T follicular helper cell (primary cell): ENCODE measurements around the gene DNLZ.
"Not testable (repeated sequence)": the region's sequence is repeated elsewhere in the genome, so short reads cannot be mapped to it uniquely, and the experiment has no call there.

Experiments used
- DNase-seq: peaks from one replicate; pipeline ENCODE4 v3.0.0-alpha.2; 2020; ENCODE audit warnings: low read depth

DNLZ gene

GRCh38 chr9:136331556-136332481 is 31.7 kb downstream of the DNLZ start:
- DNase-seq: no peak

DNA sequence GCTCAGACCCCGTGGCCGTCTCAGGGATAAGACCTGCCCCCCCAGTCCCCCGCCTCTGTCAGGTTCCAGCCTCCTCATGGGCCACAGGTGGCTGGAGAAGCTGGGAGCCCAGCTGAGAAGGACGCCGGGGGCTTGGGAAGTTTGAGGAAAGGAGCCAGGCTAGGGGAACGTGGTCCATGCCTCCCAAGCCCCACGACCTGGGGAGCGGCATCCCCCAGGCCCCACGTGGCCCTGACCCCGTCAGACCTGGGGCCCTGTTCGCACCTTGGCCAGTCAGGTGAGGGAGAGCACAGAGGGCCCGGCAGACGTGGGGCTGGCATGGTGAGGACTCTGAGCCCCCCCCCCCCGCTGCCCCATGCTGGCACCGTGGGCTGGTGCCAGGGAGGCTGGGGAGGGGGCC is 32.5 kb downstream of the DNLZ start:
- DNase-seq: no peak

DNA sequence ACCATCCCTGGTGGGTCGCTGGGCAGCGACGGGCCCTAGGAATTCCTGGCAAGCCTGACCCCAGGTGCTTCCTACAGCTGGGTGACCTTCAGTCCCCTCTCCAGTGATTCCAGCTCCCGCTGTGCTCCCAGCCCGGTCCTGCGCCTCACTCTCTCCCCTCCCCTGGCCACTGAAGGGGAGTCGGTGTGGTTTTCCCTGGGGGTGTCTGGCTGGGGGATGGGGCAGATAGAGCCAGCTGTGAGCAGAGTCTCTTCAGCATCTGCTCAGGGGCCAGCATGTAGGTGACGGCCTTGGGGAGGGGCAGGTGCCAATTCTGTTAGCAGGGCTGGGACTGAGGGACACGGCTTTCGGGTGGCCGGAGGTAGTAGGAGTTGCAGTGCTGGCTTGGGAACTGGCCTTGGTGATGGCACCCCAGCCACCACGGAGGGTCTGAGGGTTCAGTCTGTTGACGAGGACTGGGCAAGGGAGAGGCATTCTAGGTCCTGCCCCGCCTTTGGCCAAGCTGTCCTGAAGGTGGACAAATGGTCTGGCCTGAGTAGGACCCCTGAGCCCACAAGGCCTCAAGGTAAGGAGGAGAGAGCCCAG is 33.0 kb downstream of the DNLZ start:
- DNase-seq: no peak

GRCh38 chr9:136329636-136330405 is 33.7 kb downstream of the DNLZ start:
- DNase-seq: no peak

DNA sequence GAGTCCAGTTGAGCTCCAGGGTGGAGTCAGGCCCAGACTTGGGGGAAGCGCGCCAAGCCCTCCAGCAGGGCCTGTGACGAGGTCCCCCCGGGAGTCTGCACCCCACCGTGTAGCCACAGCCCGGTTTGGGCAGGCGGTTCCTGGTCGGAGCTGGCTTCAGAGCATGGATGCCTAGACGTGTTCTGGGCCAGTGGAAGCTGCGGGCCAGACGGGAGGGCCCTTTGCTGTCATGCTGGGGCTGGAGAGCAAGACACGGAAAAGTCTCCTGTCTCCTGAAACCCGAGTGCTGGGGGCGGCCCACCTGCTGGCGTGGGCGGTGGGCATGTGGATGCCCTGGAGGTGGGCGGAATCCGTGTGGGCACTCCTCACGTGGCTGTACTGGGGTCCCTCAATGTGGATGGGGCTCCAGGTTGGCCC is 34.3 kb downstream of the DNLZ start:
- DNase-seq: no peak

DNA sequence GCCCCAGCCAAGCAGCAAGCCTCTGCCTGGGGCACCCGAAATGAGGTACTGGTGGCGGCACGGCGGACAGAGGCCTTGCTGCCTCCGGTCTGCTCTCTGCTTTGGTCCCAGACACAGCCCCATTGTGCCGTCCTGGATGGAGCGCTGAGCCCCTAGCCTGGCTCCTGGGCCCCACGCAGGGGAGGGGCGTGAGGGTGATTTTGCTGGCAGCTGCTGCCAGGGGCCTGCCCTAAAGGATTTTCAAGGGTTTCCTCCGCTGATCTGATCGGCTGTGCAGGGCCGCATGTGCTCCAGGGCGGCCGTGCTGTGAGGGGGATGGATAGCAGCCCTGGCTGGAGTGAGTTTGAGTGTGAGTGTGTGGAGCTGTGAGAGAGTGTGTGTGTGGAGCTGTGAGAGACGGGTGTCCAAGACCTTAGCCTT is 34.9 kb downstream of the DNLZ start:
- DNase-seq: no peak

- DNase-seq: no peak
These were observed 35.4 kb downstream of the DNLZ start for GRCh38 chr9:136328011-136328621.

DNA sequence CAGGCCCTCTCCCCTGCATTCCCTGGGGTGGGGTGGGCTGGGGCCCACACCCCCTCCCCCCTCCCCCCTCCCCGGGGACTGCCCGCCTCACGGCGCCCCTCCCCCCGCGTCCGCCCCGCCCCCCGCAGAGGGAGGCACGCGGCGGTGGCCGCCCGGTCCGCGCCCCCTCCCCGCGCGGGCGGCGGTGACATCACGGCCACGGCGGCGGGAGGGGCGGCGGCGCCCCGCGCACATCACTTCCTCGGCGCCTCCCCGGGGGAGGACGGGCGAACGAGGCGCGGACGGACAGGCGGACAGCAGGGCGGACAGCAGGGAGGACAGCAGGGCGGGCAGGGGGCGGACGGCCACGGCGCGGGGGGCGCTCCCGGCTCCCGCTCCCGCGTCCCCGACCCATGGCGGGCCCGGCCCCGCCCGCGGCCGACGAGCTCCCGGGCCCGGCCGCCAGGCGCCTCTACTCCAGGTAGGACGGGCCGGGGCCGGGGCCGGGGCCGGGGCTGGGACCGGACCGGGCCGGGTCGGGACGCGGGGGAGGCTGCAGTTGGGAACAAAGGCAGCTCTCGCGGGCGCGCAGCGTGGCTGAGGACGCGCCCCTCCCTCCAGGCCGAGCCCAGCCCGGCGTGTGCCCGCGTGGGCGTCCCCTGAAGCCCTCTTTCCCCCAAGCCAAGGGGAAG is 36.1 kb downstream of the DNLZ start, which contains the start of gene GPSM1:
Gene GPSM1, plus strand, starts transcription at position 236 of the 671 bp plus-strand sequence. Its CDS starts 157 bp downstream, at position 393.
- DNase-seq: peak; percentile 10

GRCh38 chr9:136326761-136327303 is 36.7 kb downstream of the DNLZ start:
- DNase-seq: no peak

DNA sequence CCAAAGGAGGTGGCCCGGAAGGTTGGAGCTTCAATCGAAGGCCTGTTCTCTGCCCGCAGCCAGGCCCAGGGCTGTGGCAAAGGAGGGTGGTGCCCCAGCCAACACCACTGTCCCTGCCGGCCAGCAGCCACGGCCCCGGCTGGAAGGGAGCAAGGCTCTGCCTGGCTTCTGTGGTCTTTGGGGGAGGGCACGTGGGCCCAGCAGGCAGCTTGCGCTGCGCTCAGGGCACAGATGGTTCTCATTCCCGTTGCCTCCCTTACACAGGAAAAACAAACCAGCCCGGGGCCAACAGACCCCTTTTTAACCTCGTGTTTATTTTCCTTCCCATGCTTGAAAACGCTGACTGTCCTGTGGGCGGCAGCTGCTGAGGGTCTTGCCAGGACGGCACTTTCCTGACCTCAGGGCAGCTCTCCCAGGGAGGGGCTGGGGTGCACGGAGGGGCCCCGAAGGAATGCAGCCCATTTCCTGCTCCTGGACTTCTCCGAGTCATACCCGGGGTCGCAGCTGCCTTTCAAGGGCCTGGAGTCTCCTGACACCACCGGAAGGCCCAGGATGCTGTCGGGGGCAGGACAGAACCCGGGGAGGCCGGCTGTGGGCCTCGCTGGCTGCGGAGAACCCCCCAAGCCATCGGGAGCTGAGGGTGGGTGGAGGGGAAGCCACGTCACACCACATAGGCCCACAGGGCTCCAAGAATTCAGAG is 37.3 kb downstream of the DNLZ start:
- DNase-seq: no peak

DNA sequence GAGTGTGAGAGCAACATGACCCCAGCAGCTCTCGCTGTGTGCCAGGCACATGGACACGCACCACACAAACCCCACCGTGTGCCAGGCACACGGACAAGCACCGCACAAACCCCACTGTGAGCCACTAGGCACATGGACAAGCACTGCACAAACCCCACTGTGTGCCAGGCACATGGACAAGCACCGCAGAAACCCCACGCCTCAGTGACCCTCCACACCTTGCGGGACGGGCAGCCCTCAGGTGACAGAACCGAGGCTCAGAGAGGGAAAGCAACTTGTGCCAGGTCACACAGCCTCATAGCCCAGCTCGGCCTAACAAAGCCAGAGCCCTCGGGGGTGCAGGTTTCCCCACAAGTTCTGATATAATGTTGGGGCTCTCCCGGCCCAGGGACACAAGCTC is 38.2 kb downstream of the DNLZ start:
- no peak for DNase-seq

DNA sequence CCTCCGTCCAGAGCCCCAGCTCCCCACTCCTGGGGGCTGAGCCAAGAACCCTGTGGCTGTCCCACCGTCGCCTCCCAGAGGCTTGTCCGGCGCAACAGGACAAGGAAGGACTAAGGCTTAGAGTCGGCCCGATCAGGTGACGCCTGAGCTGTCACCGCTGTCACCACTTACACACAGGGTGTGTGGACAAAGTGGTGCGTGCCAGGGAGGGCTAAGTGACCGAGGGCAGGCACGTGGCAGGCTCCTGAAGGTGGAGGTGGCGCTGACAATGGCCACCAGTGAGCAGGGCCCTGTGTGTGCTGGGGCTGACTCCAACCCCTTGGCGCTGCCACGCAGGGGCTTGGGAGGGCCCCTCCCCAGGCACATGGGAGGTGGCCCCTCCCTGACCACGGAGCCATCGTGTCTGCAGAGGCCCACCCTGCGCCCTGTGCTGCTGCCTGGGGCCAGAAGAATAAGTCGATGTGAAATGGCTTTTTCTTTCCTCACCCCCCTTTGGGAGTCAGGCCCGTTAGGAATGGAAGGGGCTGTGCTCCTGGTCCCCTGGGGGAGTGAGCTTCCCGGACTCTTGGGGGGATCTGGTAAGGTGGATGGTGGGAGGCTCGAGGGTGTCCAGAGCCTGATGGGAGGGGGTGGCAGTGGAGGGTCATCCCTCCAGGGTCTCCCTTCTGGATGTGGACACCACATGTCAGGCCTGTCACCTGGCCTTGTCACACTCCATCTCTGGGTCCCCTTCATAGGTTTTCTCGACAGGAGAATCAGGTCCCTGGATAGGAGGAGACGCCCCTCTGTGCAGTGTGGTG is 38.8 kb downstream of the DNLZ start:
- DNase-seq: no peak

GRCh38 chr9:136323371-136323789 is 40.2 kb downstream of the DNLZ start:
- DNase-seq: no peak

- DNase-seq: no peak
These were observed 40.7 kb downstream of the DNLZ start for GRCh38 chr9:136322756-136323330.

- DNase-seq: no peak
These were observed 42.0 kb downstream of the DNLZ start for GRCh38 chr9:136321561-136321960.

GRCh38 chr9:136320972-136321371 is 42.6 kb downstream of the DNLZ start:
- DNase-seq: not testable (repeated sequence)

DNA sequence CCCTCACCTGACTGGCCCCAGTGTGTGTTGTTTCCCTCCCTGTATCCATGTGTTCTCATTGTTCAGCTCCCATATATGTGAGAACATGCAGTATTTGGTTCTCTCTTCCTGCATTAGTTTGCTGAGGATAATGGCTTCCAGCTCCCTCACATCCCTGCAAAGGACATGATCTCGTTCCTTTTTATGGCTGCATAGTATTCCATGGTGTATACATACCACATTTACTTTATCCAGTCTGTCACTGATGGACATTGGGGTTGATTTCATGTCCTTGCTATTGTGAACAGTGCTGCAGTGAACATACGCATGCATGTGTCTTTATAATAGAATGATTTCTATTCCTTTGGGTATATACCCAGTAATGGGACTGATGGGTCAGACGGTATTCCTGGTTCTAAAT is 43.6 kb downstream of the DNLZ start:
- DNase-seq: not testable (repeated sequence)

DNA sequence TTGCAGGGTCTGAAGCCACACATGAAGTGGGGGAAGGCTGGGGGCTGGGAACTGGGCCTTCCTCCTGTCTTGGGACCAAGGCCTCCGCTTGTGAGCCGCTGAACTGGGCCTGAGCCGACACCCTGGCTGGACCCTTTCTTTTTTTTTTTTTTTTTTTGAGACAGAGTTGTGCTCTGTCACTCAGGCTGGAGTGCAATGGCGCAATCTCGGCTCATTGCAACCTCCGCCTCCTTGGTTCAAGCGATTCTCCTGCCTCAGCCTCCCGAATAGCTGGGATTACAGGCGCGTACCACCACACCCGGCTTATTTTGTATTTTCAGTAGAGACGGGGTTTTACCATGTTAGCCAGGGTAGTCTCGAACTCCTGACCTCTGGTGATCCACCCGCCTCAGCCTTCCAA is 44.3 kb downstream of the DNLZ start:
- not testable (repeated sequence) for DNase-seq

- DNase-seq: no peak
These were observed 44.7 kb downstream of the DNLZ start for GRCh38 chr9:136318776-136319241.
